HepG2 (cell line): ENCODE results near the gene VIM. TPM values are rescaled to one million over a fixed set of nuclear protein-coding genes. Genes with fewer than 3 reads are reported as not detected.
A peak's percentile ranks its signal among the peaks of the same experiment; 100 is the strongest.

ENCODE experiments used
- ATAC-seq: fragments of 200-7000 bp; cut with Tn5 transposase; 3 replicates; pipeline ENCODE4 v1.9.1; 2020; ENCODE audit warnings: mild to moderate bottlenecking, moderate library complexity
- BruUV-seq: library from RNA; stranded (reverse); fragments of 400-500 nt; replicated peaks from 2 replicates; lab custom pipeline; 2021; lab: Mats Ljungman, UMichigan
- CTCF ChIA-PET: fragments of 300-600 bp; formaldehyde crosslinking; extraction: SDS; loops from one replicate; lab custom pipeline; 2021; ENCODE audit warnings: low total read pairs, inconsistent platforms, low intra/inter-chr PET ratio; lab: Yijun Ruan, JAX
- POLR2A ChIA-PET: fragments of 350-600 bp; sonication (Branson Sonifier 250); formaldehyde crosslinking; loops from one replicate; lab custom pipeline; 2020; ENCODE audit warnings: antibody characterized with exemption, inconsistent platforms; lab: Yijun Ruan, JAX
- DNase-seq: peaks from one replicate; pipeline ENCODE4 v3.0.0-alpha.2; 2015; ENCODE audit warnings: low spot score
- FAIRE-seq: peaks from 3 replicates; lab custom pipeline; 2011; peaks lifted over from hg19 to GRCh38; lab: Jason Lieb, UNC
- H2AFZ ChIP-seq: one replicate; pipeline ENCODE4 v1.6.1; 2011; ENCODE audit warnings: low read length, inconsistent platforms
- H3K27ac ChIP-seq: fragments of 300-600 bp; 3 replicates; pipeline ENCODE4 v1.8.0; 2011; ENCODE audit warnings: mixed run types, mild to moderate bottlenecking, mixed read lengths, low read length, inconsistent platforms; ENCODE audit not compliant: insufficient read depth; ENCODE audit errors: extremely low read length
- H3K27me3 ChIP-seq, 2 experiments: fragments of 200-600 bp in 1 of 2; 2 replicates in 1 of 2; 3 replicates in 1 of 2; pipeline versions ENCODE4 v1.6.0 to v1.8.0; 2011; ENCODE audit warnings: low read length in 2 of 2, mild to moderate bottlenecking in 2 of 2, moderate library complexity in 2 of 2, inconsistent platforms in 1 of 2; ENCODE audit not compliant: insufficient read depth in 2 of 2, control insufficient read depth in 1 of 2
- H3K36me3 ChIP-seq, 2 experiments: fragments of 200-600 bp in 1 of 2; replicated peaks in 1 of 2; 2 replicates in 1 of 2; 3 replicates in 1 of 2; pipeline versions ENCODE4 v1.5.1 to v1.8.0; 2011; ENCODE audit warnings: low read length in 2 of 2, inconsistent platforms in 1 of 2; ENCODE audit not compliant: insufficient read depth in 2 of 2, control insufficient read depth in 1 of 2
- H3K4me1 ChIP-seq: 2 replicates; pipeline ENCODE4 v1.5.1; 2012; ENCODE audit warnings: low read length, inconsistent platforms; ENCODE audit not compliant: insufficient read depth
- H3K4me2 ChIP-seq: 2 replicates; pipeline ENCODE4 v1.6.0; 2011; ENCODE audit warnings: low read depth, low read length, inconsistent platforms
- H3K4me3 ChIP-seq, 3 experiments: fragments of 200-600 bp in 1 of 3; sonication (generic), shearing (Covaris generic) in 1 of 3; replicated peaks in 1 of 3; 2 replicates each; pipeline ENCODE4 v1.5.1; 2011 to 2016; ENCODE audit warnings: low read length in 3 of 3, inconsistent platforms in 2 of 3, low read depth in 2 of 3, mild to moderate bottlenecking in 2 of 3, control low read depth in 1 of 3, mixed read lengths in 1 of 3; ENCODE audit not compliant: insufficient read depth in 1 of 3
- H3K79me2 ChIP-seq: one replicate; pipeline ENCODE4 v1.6.1; 2011; ENCODE audit warnings: low read length, inconsistent platforms; ENCODE audit not compliant: insufficient read depth
- H3K9ac ChIP-seq: 2 replicates; pipeline ENCODE4 v1.6.0; 2011; ENCODE audit warnings: mild to moderate bottlenecking, low read depth, low read length, inconsistent platforms; ENCODE audit not compliant: insufficient read depth
- H3K9me3 ChIP-seq: 2 replicates; pipeline ENCODE4 v1.5.1; 2012; ENCODE audit warnings: mild to moderate bottlenecking, low read length
- H4K20me1 ChIP-seq: 2 replicates; pipeline ENCODE4 v1.6.0; 2011; ENCODE audit warnings: inconsistent platforms, mild to moderate bottlenecking, low read length, moderate library complexity; ENCODE audit not compliant: insufficient read depth
- BCLAF1 ChIP-seq: fragments of 450-650 bp; IDR thresholded peaks from 2 replicates; pipeline ENCODE4 v1.6.1; 2017; ENCODE audit warnings: mild to moderate bottlenecking
- GMEB2 ChIP-seq: IDR thresholded peaks from 2 replicates; pipeline ENCODE4 v1.6.1; 2016; ENCODE audit warnings: missing biosample characterization, missing genetic modification reagents, low read depth
- PAF1 ChIP-seq: IDR thresholded peaks from 2 replicates; pipeline ENCODE4 v1.6.1; 2016; ENCODE audit warnings: missing genetic modification reagents, missing compliant biosample characterization
- PHF20 ChIP-seq: sonication (generic); formaldehyde crosslinking; IDR thresholded peaks from 2 replicates; pipeline ENCODE4 v1.5.0; 2020; ENCODE audit warnings: mild to moderate bottlenecking, missing genetic modification reagents
- RAD51 ChIP-seq: fragments of 450-650 bp; IDR thresholded peaks from 2 replicates; pipeline ENCODE4 v1.6.1; 2016; ENCODE audit warnings: borderline replicate concordance
- REXO4 ChIP-seq: sonication (generic); formaldehyde crosslinking; IDR thresholded peaks from 2 replicates; pipeline ENCODE4 v1.8.0; 2022; ENCODE audit warnings: missing genetic modification reagents, mild to moderate bottlenecking, borderline replicate concordance
- UBTF ChIP-seq: sonication (generic); formaldehyde crosslinking; IDR thresholded peaks from 2 replicates; pipeline ENCODE4 v1.4.0; 2020; ENCODE audit warnings: mild to moderate bottlenecking, missing genetic modification reagents
- ZFX ChIP-seq: sonication (generic); formaldehyde crosslinking; IDR thresholded peaks from 2 replicates; pipeline ENCODE4 v1.4.0; 2020; ENCODE audit warnings: mild to moderate bottlenecking, low read depth, missing genetic modification reagents, moderate library complexity
- ZNF318 ChIP-seq: sonication (generic); formaldehyde crosslinking; IDR thresholded peaks from 2 replicates; pipeline ENCODE4 v1.4.0; 2020; ENCODE audit warnings: mild to moderate bottlenecking, missing genetic modification reagents
- WGBS: methylation state at CpG from one replicate; pipeline ENCODE4 v1.1.6; 2017; ENCODE audit warnings: low lambda C conversion rate; 5-methylcytosine and 5-hydroxymethylcytosine counted together
- in situ Hi-C: cut with HindIII; loops from 2 replicates; pipeline ENCODE4 v1.10.0; 2017; ENCODE audit warnings: low pct_unique_long_range_greater_than_20kb; ENCODE audit not compliant: extremely low pct_ligation_motif_present
- intact Hi-C: fragments of 100-400 bp; cut with micrococcal nuclease; formaldehyde crosslinking; loops from one replicate; pipeline ENCODE4 v1.10.0; 2022; ENCODE audit not compliant: unreplicated experiment
- polyA plus RNA-seq, 8 experiments: library from polyadenylated mRNA; depleted of rRNA in 3 of 8; stranded (reverse) in 7 of 8; unstranded in 1 of 8; fragments of >200 nt; fragmentation: Illumina TruSeq in 4 of 8; extraction: Trizol in 4 of 8; gene quantifications; 2 replicates each; pipeline versions ENCODE4 v1.2.1 to v1.2.3, GENCODE V29; 2011 to 2016; ENCODE audit warnings: low read depth in 4 of 8, missing spikeins in 1 of 8, mixed read lengths in 1 of 8; ENCODE audit not compliant: insufficient read depth in 1 of 8
- total RNA-seq, 5 experiments: library from RNA; depleted of rRNA; stranded (reverse); fragments of >200 nt; fragmentation: Illumina TruSeq; extraction: Trizol; gene quantifications; 2 replicates each; pipeline ENCODE4 v1.2.3, GENCODE V29; 2016; ENCODE audit warnings: low read depth in 1 of 5

VIM gene
- total and polyA plus RNA-seq, 2 of the 13 experiments (the other 11 are each of a cell fraction or from before 2014, with no cell fraction given) = not detected

GRCh38 chr10:17273403-17273802 lies 45.4 kb downstream of the VIM start:
- no TSS peak for BruUV-seq
- Histone ChIP-seq H3K9ac (no peak overlapping the region), H4K20me1 (no peaks in the 10 kb centered on the region), H3K4me3 (no peak overlapping the region), H2AFZ (no peak overlapping the region), H3K4me1 (peaks cover 8% of the 10 kb centered on the region), H3K27ac (no peak overlapping the region), H3K36me3 (no peaks in the 10 kb centered on the region), H3K4me2 (0 out of 2 replicates have a peak overlapping the region, but pooled peaks have one; percentile 14), H3K79me2 (no peaks in the 10 kb centered on the region), H3K9me3 (peaks cover 11% of the 10 kb centered on the region; the same call in 1 of the 2 replicates), H3K27me3 (peaks cover 0 to 4% of the 10 kb centered on the region in 2 experiments; a peak in 2 of 5 replicates)
- FAIRE-seq (no peak), ATAC-seq (no peak), DNase-seq (no peak)
- ChIA-PET POLR2A (no interaction called here), CTCF (no interaction called here)
- intact Hi-C loops (no loop called here), in situ Hi-C loops (no loop called here)
- 3% methylated on average over 2 of the region's 2 CpGs for WGBS
- TF ChIP-seq ZNF318 = no peak
- no peak for TF ChIP-seq UBTF
- TF ChIP-seq RAD51 = peak; percentile 88
- no peak for TF ChIP-seq BCLAF1
- TF ChIP-seq PHF20 = no peak
- no peak for TF ChIP-seq PAF1 (CRISPR knock-in tag)
- TF ChIP-seq GMEB2 (CRISPR knock-in tag) = no peak
- no peak for TF ChIP-seq REXO4 (CRISPR knock-in tag)
- TF ChIP-seq ZFX (CRISPR knock-in tag) = no peak
